GM20000 (cell line): Measurements from ENCODE around the gene KCNQ1OT1.

ENCODE experiments used
- DNase-seq: peaks from one replicate; pipeline ENCODE4 v3.0.0; 2012; ENCODE audit warnings: low spot score
- TF ChIP-seq, protein P1 (sequence below): IDR thresholded peaks from 2 replicates; pipeline ENCODE4 v1.5.1; 2012; ENCODE audit warnings: mild to moderate bottlenecking, control low read depth; ENCODE audit errors: extremely low read depth, missing control alignments

The KCNQ1OT1 gene

DNA sequence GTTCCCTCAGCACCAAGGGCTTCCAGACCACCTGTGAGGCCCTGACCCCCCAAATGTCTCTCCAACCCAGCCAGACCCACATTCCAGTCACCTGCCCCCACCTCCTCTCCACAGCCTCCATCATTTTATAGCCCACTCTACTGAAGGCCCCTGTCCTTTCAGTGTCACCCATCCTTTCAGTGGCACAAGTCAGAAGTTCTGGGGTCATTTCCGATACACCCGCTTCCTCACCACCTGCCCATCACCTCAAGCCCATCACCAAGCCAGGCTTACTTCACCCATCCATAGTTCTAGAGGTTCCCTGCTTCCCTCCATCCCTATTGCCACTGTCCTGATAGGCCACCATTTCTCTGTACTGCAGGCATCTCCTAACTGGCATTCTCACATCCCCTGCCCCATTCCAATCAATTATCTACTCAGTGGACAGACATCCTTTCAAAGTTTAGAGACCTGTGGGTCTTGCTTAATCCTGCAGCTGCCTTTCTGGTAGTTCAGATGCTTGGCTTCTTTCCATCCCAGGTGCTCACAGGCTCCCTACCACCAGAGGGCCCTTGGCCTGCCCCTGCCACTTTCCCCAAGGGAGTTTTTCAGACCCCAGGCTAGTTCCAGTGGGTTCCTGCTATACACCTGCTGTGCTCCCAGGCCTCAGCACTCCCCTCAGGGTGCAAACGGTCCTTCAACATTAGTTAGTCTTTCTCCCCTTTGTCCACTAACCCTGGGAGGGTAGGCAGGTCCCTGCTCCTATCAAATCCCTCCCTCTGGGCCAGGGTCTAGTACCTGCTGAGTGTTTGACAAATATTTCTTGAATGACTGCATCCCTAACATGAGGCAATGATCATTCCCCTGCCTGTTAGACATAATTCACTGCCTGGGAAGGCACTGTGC is 7.6 kb downstream of the KCNQ1OT1 start:
- TF ChIP-seq, protein P1, sequence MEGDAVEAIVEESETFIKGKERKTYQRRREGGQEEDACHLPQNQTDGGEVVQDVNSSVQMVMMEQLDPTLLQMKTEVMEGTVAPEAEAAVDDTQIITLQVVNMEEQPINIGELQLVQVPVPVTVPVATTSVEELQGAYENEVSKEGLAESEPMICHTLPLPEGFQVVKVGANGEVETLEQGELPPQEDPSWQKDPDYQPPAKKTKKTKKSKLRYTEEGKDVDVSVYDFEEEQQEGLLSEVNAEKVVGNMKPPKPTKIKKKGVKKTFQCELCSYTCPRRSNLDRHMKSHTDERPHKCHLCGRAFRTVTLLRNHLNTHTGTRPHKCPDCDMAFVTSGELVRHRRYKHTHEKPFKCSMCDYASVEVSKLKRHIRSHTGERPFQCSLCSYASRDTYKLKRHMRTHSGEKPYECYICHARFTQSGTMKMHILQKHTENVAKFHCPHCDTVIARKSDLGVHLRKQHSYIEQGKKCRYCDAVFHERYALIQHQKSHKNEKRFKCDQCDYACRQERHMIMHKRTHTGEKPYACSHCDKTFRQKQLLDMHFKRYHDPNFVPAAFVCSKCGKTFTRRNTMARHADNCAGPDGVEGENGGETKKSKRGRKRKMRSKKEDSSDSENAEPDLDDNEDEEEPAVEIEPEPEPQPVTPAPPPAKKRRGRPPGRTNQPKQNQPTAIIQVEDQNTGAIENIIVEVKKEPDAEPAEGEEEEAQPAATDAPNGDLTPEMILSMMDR = peak; percentile 25

DNA sequence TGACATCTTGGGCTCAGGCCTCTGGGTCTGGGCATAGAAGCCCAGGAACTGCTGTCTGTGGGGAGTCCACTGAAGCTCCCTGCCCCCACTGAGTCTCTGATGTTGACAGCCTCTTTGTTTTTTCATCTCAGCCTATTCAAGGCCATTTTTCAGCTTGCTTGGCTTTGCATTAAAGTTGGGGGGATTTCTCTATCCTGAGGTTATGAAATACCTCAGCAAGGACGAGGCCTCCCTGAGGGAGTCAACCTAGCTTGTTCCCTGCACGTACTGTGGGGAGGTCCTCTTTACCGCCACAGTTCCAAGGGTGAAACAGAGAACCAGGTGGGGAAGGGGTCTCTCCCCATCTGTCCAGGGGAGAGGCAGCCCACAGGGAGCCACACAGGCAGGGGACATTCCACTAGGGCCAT is 8.4 kb downstream of the KCNQ1OT1 start:
- TF ChIP-seq, protein P1 = no peak

More for the DNA sequence above, 7.6 kb downstream of the KCNQ1OT1 start:
- no peak for DNase-seq

DNA sequence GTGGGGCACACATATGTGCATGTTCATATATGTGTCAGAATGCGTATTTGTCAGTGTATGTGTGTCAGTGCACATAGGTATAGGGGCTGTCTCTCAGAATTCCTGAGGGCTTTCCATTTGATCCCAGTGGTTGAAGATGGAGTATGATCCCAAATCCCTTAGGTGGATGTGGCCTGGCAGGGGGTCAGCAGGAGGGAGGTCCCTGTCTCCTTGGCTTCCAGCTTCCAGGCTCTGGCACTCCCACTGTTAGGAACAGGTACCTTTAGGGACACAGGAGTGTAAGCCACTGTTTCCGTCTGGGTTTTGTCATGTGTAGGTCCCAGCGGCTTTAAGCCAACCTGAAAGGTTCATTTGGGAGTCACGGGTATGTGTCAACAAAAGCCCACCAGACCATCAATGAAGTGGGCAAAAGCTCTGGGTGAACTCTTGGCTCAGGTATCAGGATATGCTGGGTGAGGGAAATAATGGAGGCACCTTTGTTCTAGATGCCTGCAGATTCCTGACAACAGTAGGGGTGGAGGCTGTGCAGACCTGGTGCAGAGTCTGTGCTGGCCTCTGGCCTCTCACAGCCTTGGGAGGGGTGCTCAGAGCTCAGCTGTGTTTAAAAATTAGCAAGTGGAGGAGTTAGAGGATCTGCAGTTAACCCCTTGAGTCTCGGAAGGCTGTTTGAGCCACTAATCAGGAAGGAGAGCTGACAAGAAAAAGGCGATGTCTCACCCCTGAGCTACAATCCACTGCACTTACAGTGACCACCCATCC is 9.0 kb downstream of the KCNQ1OT1 start:
- no peak for DNase-seq

More for the DNA sequence above, 8.4 kb downstream of the KCNQ1OT1 start:
- no peak for DNase-seq

DNA sequence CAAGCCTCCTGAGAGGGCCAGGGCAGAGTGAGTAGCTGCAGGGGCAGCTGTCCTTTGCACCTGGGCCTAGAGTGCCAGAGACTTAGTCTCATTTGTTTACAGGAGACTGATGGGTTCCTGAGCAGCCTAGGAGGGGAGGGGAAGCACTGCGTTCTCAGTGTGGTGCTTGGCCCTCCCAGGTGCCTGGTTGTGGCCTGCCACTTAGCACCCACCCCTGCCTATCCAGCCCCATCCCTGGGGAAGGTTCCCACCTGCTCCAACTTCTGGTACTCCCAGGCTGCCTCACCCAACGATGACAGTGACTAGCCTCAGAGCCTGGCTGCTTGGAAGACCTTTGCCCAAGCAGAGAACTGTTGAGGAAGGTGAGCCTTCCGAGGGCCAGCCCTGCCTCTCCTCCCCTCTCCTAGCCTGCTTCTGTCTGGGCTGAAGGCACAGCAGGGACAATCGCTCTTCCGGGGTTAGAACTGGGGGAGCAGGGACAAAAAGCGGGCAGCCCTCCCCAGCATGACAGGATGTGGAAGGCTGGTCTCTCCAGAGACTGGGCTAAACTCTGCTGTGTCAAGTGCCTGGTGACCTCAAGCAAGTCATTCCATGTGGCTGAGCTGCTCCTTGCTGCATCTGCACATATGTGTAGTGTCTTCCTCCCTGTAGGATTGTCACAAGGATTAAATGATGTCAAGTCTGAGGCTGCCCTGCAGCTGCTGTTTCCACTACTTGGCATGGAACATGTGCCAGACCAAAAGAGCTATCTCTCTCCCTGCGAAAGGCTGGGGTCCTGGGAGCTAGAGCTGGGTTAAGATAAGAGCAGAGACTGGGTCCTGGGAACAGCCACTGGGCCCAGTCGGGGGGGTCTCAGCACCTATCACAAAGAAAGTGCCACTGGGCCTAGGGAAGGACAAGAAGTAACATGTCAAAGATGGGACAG is 9.9 kb downstream of the KCNQ1OT1 start:
- TF ChIP-seq, protein P1 = no peak

More for the DNA sequence above, 9.0 kb downstream of the KCNQ1OT1 start:
- TF ChIP-seq, protein P1 = no peak

DNA sequence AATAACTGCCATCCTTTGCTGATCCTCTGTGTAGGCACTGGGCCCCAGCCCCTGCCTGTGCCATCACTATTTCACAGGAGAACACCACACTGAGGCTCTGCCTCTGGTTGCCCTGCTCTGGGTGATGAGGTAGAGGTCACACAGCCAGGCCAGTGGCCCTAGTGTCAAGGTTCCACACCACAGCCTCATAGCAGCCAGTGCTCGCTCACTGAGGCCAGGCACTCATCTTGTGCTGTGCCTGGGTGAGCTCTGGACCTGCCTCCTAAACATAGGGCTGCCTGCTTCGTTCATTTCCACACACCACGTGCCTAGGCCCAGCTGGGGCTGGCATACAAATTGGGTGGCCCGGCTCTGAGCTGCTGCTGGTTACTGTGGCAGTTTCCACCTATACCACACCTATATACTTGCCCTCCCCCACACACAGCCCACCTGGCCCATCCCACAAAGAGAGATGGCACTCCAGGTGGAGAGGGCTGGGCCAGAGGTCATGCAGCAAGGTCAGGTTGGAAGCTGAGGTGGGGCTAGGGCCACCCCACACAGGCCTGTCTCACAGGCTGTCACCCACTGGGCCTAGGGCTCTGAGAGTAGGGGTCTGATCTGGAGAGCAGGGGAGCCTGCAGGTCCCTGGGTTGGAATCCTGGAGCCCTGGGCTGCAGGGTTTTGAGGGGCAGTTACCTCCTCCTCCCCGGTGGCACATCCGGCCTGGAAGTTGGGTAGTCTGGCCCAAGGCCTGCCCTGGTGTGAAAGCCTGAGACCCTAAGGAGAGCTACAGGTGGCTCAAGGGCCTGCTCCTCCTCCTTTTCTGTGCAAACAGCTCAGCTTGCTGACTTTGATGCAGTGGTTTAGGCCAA is 11.2 kb downstream of the KCNQ1OT1 start:
- no peak for DNase-seq
- TF ChIP-seq, protein P1 = no peak

More for the DNA sequence above, 9.9 kb downstream of the KCNQ1OT1 start:
- DNase-seq = no peak

DNA sequence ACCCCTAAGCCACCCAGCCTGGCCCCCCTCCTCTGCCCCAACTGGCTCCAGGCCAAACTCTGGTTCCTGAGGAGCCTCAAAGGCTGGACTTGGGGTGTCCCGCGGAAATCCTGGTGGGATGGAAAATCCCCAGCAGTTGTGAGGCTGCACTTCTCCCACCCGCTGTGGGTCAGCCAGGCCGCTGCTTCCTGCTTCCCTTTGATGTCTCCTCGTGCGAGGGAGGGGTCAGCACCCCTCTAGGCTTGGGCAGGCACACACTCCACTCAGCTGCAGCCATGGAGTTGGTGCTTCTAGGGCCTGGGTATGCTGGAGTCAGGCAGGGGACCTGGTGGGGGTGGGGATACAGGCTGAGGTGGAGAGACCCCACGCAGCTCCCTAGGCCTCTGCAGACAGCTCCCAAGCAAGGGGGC is 12.0 kb downstream of the KCNQ1OT1 start:
- DNase-seq = no peak
- TF ChIP-seq, protein P1 = no peak
